Testis (tissue), 3 donors: Measurements from ENCODE around the gene MIF. TPM values are rescaled to one million over a fixed set of nuclear protein-coding genes. Genes with fewer than 3 reads are reported as not detected.
"Not testable (repeated sequence)": the region's sequence is repeated elsewhere in the genome, so short reads cannot be mapped to it uniquely, and the experiment has no call there.

ENCODE experiments used
- DNase-seq: peaks from one replicate; pipeline ENCODE4 v3.0.0-alpha.2; 2019
- H3K27ac ChIP-seq, 2 donors: fragments of 200-600 bp; sonication (generic); one replicate each; pipeline ENCODE4 v1.5.1; 2019
- H3K27me3 ChIP-seq: fragments of 200-600 bp; sonication (generic); one replicate; pipeline ENCODE4 v1.5.1; 2019
- H3K36me3 ChIP-seq: fragments of 200-600 bp; sonication (generic); one replicate; pipeline ENCODE4 v1.5.1; 2017; ENCODE audit warnings: low read depth; ENCODE audit errors: missing control alignments
- H3K4me1 ChIP-seq: fragments of 200-600 bp; sonication (generic); one replicate; pipeline ENCODE4 v1.5.1; 2019
- H3K4me3 ChIP-seq, 2 donors: fragments of 200-600 bp; sonication (generic); one replicate each; pipeline ENCODE4 v1.5.1; 2017 to 2019
- H3K9me3 ChIP-seq: fragments of 200-600 bp; sonication (generic); one replicate; pipeline ENCODE4 v1.5.1; 2017
- POLR2A ChIP-seq: fragments of 450-650 bp; IDR thresholded peaks from one replicate; pipeline ENCODE4 v1.6.1; 2017; ENCODE audit warnings: antibody characterized with exemption, mild to moderate bottlenecking, moderate library complexity
- WGBS, 2 donors: methylation state at CpG; one replicate each; pipeline ENCODE4 v1.1.5; 2018; 5-methylcytosine and 5-hydroxymethylcytosine counted together
- intact Hi-C: fragments of 100-400 bp; cut with DNase I; formaldehyde crosslinking; loops from one replicate; pipeline ENCODE4 v1.15.1; 2023; ENCODE audit warnings: low total_unique reads
- polyA plus RNA-seq: library from polyadenylated mRNA; stranded (reverse); fragments of 350-450 nt; fragmentation: Illumina TruSeq; extraction: RNeasy Lipid Tissue Mini Kit (QIAGEN cat#74804); gene quantifications from one replicate; pipeline ENCODE4 v1.2.3, GENCODE V29; 2014; ENCODE audit warnings: low read depth, low replicate concordance; ENCODE audit not compliant: insufficient read depth
- total RNA-seq, 2 donors: library from RNA; depleted of rRNA; stranded (reverse); fragments of >200 nt; gene quantifications; one replicate each; pipeline ENCODE4 v1.2.3, GENCODE V29; 2016
- TF ChIP-seq, protein P1 (sequence below), 3 experiments: fragments of 450-650 bp in 2 of 3; fragments of 200-600 bp in 1 of 3; sonication (generic) in 1 of 3; IDR thresholded peaks; one replicate each; pipeline ENCODE4 v1.5.1; 2016 to 2019; ENCODE audit warnings: antibody characterized with exemption in 3 of 3, mild to moderate bottlenecking in 2 of 3, moderate library complexity in 1 of 3

Gene MIF
- total and polyA plus RNA-seq, 3 donors from 2014 or later, result 177 to 472 (median 239) TPM

DNA sequence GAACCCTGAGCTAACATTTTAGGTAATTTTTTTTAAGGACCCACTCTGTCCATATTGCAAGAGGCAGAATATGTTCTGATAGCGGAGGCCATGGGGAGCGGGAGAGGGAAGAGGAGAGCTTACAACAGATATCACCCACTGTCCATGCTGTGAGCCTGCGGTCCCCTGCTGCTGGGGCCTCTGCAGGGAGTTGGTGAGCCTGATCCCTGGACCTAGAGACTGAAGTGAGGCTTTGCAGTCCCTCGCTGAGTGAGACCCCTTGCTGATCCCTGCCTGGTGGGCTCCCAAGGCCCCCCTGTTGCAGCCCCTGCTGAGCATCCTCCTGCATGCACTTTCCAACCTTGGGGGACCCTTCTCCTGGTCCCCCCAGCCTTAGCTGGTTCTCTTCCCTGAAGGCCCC lies 12.5 kb downstream of the MIF start:
- no peak overlapping the region for H3K4me3 ChIP-seq
- DNase-seq, result no peak
- TF ChIP-seq, protein P1, sequence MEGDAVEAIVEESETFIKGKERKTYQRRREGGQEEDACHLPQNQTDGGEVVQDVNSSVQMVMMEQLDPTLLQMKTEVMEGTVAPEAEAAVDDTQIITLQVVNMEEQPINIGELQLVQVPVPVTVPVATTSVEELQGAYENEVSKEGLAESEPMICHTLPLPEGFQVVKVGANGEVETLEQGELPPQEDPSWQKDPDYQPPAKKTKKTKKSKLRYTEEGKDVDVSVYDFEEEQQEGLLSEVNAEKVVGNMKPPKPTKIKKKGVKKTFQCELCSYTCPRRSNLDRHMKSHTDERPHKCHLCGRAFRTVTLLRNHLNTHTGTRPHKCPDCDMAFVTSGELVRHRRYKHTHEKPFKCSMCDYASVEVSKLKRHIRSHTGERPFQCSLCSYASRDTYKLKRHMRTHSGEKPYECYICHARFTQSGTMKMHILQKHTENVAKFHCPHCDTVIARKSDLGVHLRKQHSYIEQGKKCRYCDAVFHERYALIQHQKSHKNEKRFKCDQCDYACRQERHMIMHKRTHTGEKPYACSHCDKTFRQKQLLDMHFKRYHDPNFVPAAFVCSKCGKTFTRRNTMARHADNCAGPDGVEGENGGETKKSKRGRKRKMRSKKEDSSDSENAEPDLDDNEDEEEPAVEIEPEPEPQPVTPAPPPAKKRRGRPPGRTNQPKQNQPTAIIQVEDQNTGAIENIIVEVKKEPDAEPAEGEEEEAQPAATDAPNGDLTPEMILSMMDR (IDR thresholded peaks at IDR 0.05), result no peak
- TF ChIP-seq POLR2A, result no peak
- intact Hi-C loops, result no loop called here
- 85 to 88% methylated on average over 2 to 4 of the region's 4 CpGs for WGBS, 2 donors
- H3K9me3 ChIP-seq, result no peaks in the 10 kb centered on the region
- no peaks in the 10 kb centered on the region for H3K36me3 ChIP-seq
- H3K27ac ChIP-seq, result no peak overlapping the region
- H3K4me1 ChIP-seq, result peaks cover 3% of the 10 kb centered on the region
- no peaks in the 10 kb centered on the region for H3K27me3 ChIP-seq

DNA sequence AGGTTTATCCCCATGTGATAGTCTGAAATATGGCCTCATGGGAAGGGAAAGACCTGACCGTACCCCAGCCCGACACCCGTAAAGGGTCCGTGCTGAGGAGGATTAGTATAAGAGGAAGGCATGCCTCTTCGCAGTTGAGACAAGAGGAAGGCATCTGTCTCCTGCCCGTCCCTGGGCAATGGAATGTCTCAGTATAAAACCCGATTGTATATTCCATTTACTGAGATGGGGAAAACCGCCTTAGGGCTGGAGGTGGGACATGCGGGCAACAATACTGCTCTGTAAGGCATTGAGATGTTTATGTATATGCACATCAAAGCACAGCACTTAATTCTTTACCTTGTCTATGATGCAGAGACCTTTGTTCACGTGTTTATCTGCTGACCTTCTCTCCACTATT lies 13.2 kb downstream of the MIF start:
- H3K4me1 ChIP-seq, H3K4me3 ChIP-seq, intact Hi-C loops, H3K27me3 ChIP-seq, H3K9me3 ChIP-seq, H3K27ac ChIP-seq, H3K36me3 ChIP-seq, DNase-seq: not testable (repeated sequence)
- 72% methylated on average over 9 to 10 of the region's 10 CpGs for WGBS, 2 donors

DNA sequence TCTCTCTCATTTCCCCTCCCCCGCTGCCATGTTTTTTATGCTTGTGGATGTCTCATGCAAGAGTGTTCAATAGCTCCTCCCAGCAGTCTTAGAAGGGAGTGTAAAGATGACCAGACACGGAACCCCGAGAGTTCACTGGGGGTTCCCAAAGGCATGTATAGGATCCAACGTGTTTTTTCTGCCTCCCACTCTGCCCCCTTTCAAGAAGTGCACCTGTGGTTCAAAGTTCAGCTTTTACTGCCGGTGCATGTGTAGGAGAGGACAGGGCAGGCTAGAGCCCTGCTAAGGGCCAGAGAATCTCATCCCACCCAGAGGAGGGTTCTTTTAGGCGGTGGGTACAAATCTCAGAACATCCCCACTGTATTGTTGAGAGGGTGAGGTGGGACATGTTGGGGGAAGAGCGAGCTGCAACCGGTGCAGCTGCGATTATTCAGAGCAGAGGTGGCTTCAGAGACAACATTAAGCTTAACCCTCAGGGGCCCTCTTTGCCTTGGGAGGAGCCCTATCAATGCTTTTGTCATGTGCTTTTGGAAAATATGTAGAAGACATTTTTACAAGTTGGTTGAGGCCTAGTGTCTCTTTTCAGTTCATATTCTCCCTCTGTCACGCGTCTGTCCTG lies 14.5 kb downstream of the MIF start:
- Histone ChIP-seq H3K4me1 (peaks cover 10% of the 10 kb centered on the region), H3K27ac (no peak overlapping the region), H3K9me3 (no peaks in the 10 kb centered on the region), H3K4me3 (no peak overlapping the region), H3K27me3 (no peaks in the 10 kb centered on the region), H3K36me3 (no peaks in the 10 kb centered on the region)
- DNase-seq, result no peak
- intact Hi-C loops, result no loop called here
- WGBS, 2 donors, result 71 to 79% methylated on average over 11 of the region's 11 CpGs
- TF ChIP-seq, protein P1 (IDR thresholded peaks at IDR 0.05), result no peak
- no peak for TF ChIP-seq POLR2A

DNA sequence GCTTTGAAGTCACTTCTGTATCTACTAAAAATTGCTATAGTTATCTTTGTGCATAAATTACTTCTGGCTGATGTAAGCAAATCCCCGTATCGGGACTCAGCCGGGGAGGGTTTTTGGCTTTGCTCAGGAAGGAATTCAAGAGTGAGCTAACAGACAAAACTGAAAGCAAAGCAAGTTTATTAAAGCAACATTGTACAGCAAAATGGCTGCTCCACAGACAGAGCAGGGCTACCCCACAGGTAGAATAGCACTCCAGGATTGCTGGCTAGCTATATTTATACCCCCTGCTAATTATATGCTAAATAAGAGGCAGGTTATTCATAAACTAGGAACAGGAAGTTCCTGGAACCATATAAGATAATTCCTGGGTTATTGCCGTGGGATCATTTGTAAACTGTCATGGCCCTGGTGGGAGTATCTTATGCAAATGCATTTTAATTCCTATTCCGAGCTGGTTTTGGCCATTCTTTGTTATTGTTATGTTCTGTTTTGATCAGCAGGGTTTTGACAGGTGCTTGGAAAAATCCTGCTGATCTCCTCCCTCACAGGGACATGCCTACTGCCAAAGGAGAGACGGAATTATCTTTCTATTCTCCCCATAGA lies 15.2 kb downstream of the MIF start:
- Histone ChIP-seq H3K36me3 (no peaks in the 10 kb centered on the region), H3K27ac (no peak overlapping the region)
- 51 to 64% methylated on average over 6 of the region's 6 CpGs for WGBS, 2 donors

DNA sequence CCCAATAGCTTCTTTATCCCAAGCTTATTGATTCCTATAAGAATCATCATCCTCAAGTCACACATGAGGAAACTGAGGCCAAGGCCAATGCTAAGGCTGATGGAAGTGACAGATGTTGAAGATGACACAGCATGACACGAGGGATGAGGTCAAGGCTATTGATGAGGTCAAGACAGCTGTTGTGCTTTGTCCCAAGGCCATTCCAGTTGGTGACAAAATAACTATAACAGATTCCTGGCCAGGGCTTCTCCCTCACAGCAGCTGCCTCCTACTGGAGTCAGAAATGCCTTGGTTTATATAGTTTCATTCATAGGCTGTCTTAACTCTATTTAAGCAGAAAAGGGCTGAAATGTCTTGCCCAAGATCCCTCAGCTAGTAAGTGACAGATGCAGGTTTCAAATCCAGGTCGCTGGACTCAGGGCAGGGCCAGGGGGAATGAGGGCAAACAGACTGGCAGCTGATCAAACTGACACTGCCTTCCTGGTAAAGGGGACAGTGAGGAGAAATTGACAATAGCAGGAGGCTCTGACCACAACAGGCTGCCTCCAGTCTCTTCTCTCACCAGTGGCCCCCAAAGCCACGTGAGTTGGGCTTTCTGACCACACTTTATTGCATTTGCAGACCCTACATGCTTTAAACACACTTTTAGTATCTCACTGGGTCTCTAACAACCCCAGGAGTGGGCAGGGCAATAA lies 16.5 kb downstream of the MIF start:
- Histone ChIP-seq H3K4me3 (no peak overlapping the region), H3K4me1 (peaks cover 10% of the 10 kb centered on the region), H3K27me3 (no peaks in the 10 kb centered on the region), H3K36me3 (no peaks in the 10 kb centered on the region), H3K27ac (no peak overlapping the region), H3K9me3 (no peaks in the 10 kb centered on the region)
- 75 to 77% methylated on average over 3 of the region's 3 CpGs for WGBS, 2 donors
- DNase-seq, result no peak
- TF ChIP-seq, protein P1 (IDR thresholded peaks at IDR 0.05), result no peak
- TF ChIP-seq POLR2A, result no peak
- intact Hi-C loops, result no loop called here

More for the DNA sequence above, 15.2 kb downstream of the MIF start:
- TF ChIP-seq, protein P1 (IDR thresholded peaks at IDR 0.05), result no peak
- no peak for TF ChIP-seq POLR2A
- intact Hi-C loops, result no loop called here
- Histone ChIP-seq H3K9me3 (no peaks in the 10 kb centered on the region), H3K4me1 (peaks cover 10% of the 10 kb centered on the region), H3K4me3 (no peak overlapping the region), H3K27me3 (no peaks in the 10 kb centered on the region)
- DNase-seq, result no peak
